ENCODE measurements around the gene MDC1.

Gene MDC1

GRCh38 chr6:30714263-30714662, 2.8 kb downstream of the MDC1 start:
- TF ChIP-seq CTCF (IDR thresholded peaks at IDR 0.05; ENCODE audit: control insufficient read depth, insufficient read depth, low read depth, low read length, missing control alignments), result no peak

GRCh38 chr6:30712441-30712945, 4.6 kb downstream of the MDC1 start:
- H3K4me3 ChIP-seq (ENCODE audit: control insufficient read depth, low read depth, low read length), result no peak overlapping the region
- no peak for DNase-seq (ENCODE audit: low read depth)
- TF ChIP-seq CTCF (IDR thresholded peaks at IDR 0.05; ENCODE audit: control insufficient read depth, insufficient read depth, low read depth, low read length, missing control alignments), result no peak

More at GRCh38 chr6:30714263-30714662, 2.8 kb downstream of the MDC1 start:
- DNase-seq (ENCODE audit: low read depth), result no peak
- no peak overlapping the region for H3K4me3 ChIP-seq (ENCODE audit: control insufficient read depth, low read depth, low read length)

- no peak overlapping the region for H3K4me3 ChIP-seq (ENCODE audit: control insufficient read depth, low read depth, low read length)
- no peak for TF ChIP-seq CTCF (IDR thresholded peaks at IDR 0.05; ENCODE audit: control insufficient read depth, insufficient read depth, low read depth, low read length, missing control alignments)
- DNase-seq (ENCODE audit: low read depth), result no peak
These were observed 5.2 kb downstream of the MDC1 start for GRCh38 chr6:30711758-30712380.

GRCh38 chr6:30709101-30709868, 7.8 kb downstream of the MDC1 start:
- H3K4me3 ChIP-seq (ENCODE audit: control insufficient read depth, low read depth, low read length), result no peak overlapping the region
- no peak for TF ChIP-seq CTCF (IDR thresholded peaks at IDR 0.05; ENCODE audit: control insufficient read depth, insufficient read depth, low read depth, low read length, missing control alignments)
- DNase-seq (ENCODE audit: low read depth), result no peak

GRCh38 chr6:30707281-30707850, 9.7 kb downstream of the MDC1 start:
- DNase-seq (ENCODE audit: low read depth), result no peak
- TF ChIP-seq CTCF (IDR thresholded peaks at IDR 0.05; ENCODE audit: control insufficient read depth, insufficient read depth, low read depth, low read length, missing control alignments), result no peak
- H3K4me3 ChIP-seq (ENCODE audit: control insufficient read depth, low read depth, low read length), result no peak overlapping the region

- H3K4me3 ChIP-seq (ENCODE audit: control insufficient read depth, low read depth, low read length), result no peak overlapping the region
These were observed 11.5 kb downstream of the MDC1 start for GRCh38 chr6:30705620-30706019.

More at GRCh38 chr6:30705620-30706019, 11.5 kb downstream of the MDC1 start:
- DNase-seq (ENCODE audit: low read depth), result no peak
- TF ChIP-seq CTCF (IDR thresholded peaks at IDR 0.05; ENCODE audit: control insufficient read depth, insufficient read depth, low read depth, low read length, missing control alignments), result no peak

All from AG09309 (cell line).